CD14-positive monocyte (primary cell): Measurements from ENCODE around the gene IST1. TPM values are rescaled to one million over a fixed set of nuclear protein-coding genes. Genes with fewer than 3 reads are reported as not detected.

Experiments used
- DNase-seq, 3 donors: peaks; one replicate each; pipeline ENCODE4 v3.0.0-alpha.2; 2011 to 2022
- H2AFZ ChIP-seq: 2 replicates; pipeline ENCODE4 v1.6.0; 2012; ENCODE audit warnings: mild to moderate bottlenecking, low read depth, low read length, inconsistent platforms; ENCODE audit not compliant: insufficient read depth, poor library complexity, severe bottlenecking
- H3K27ac ChIP-seq, 2 donors: 1 replicate in 1 of 2; 2 replicates in 1 of 2; pipeline ENCODE4 v1.5.1; 2012 to 2013; ENCODE audit warnings: low read length in 2 of 2, control low read depth in 1 of 2, inconsistent platforms in 1 of 2, low read depth in 1 of 2, mild to moderate bottlenecking in 1 of 2
- H3K27me3 ChIP-seq, 2 donors: one replicate each; pipeline versions ENCODE4 v1.6.0 to v1.6.1; 2011 to 2013; ENCODE audit warnings: low read length in 2 of 2; ENCODE audit not compliant: control insufficient read depth in 2 of 2, insufficient read depth in 2 of 2
- H3K36me3 ChIP-seq, 2 donors: replicated peaks in 1 of 2; 1 replicate in 1 of 2; 2 replicates in 1 of 2; pipeline versions ENCODE4 v1.5.1 to v1.6.1; 2012 to 2013; ENCODE audit warnings: low read length in 2 of 2, control low read depth in 1 of 2, inconsistent platforms in 1 of 2, mild to moderate bottlenecking in 1 of 2; ENCODE audit not compliant: insufficient read depth in 2 of 2, control insufficient read depth in 1 of 2
- H3K4me1 ChIP-seq, 2 donors: 1 replicate in 1 of 2; 2 replicates in 1 of 2; pipeline versions ENCODE4 v1.5.1 to v1.6.1; 2012 to 2013; ENCODE audit warnings: low read length in 2 of 2, control low read depth in 1 of 2, inconsistent platforms in 1 of 2, mild to moderate bottlenecking in 1 of 2, moderate library complexity in 1 of 2; ENCODE audit not compliant: insufficient read depth in 2 of 2, control insufficient read depth in 1 of 2
- H3K4me2 ChIP-seq: replicated peaks from 2 replicates; pipeline ENCODE3; 2012; ENCODE audit warnings: low read length, moderate library complexity, mild to moderate bottlenecking; ENCODE audit not compliant: poor library complexity, severe bottlenecking; ENCODE audit errors: extremely low read depth
- H3K4me3 ChIP-seq, 3 experiments: fragments of 200-600 bp in 1 of 3; sonication (generic) in 1 of 3; replicated peaks in 1 of 3; 1 replicate in 2 of 3; 2 replicates in 1 of 3; pipeline ENCODE4 v1.5.1; 2011 to 2013; ENCODE audit warnings: low read length in 3 of 3, mild to moderate bottlenecking in 3 of 3, control low read depth in 2 of 3, low read depth in 2 of 3, inconsistent platforms in 1 of 3, moderate library complexity in 1 of 3
- H3K79me2 ChIP-seq: 2 replicates; pipeline ENCODE4 v1.6.0; 2012; ENCODE audit warnings: mild to moderate bottlenecking, control low read depth, inconsistent platforms, low read length, moderate library complexity; ENCODE audit not compliant: insufficient read depth
- H3K9ac ChIP-seq: 2 replicates; pipeline ENCODE4 v1.6.0; 2017; ENCODE audit warnings: low read length, mild to moderate bottlenecking; ENCODE audit not compliant: insufficient read depth, poor library complexity, severe bottlenecking
- H3K9me3 ChIP-seq, 2 donors: replicated peaks in 1 of 2; 1 replicate in 1 of 2; 2 replicates in 1 of 2; pipeline versions ENCODE4 v1.5.1 to v1.6.1; 2012 to 2013; ENCODE audit warnings: low read length in 2 of 2, control low read depth in 1 of 2; ENCODE audit not compliant: control insufficient read depth in 1 of 2, insufficient read depth in 1 of 2
- H4K20me1 ChIP-seq: 2 replicates; pipeline ENCODE4 v1.6.0; 2012; ENCODE audit warnings: mild to moderate bottlenecking, low read length, control low read depth, moderate library complexity; ENCODE audit not compliant: insufficient read depth
- H3K27ac Mint-ChIP-seq, 7 donors: one replicate each; pipeline ENCODE4 v1.8.0; 2020; ENCODE audit warnings: mild to moderate bottlenecking in 7 of 7, mixed read lengths in 7 of 7, moderate library complexity in 6 of 7, inconsistent platforms in 2 of 7
- H3K27me3 Mint-ChIP-seq, 3 donors: one replicate each; pipeline ENCODE4 v1.8.0; 2021 to 2022; ENCODE audit warnings: low read depth in 3 of 3, mild to moderate bottlenecking in 3 of 3, mixed read lengths in 3 of 3, moderate library complexity in 3 of 3, inconsistent platforms in 1 of 3
- H3K36me3 Mint-ChIP-seq, 2 donors: one replicate each; pipeline ENCODE4 v1.8.0; 2020; ENCODE audit warnings: mixed read lengths in 2 of 2, inconsistent platforms in 1 of 2, mild to moderate bottlenecking in 1 of 2
- H3K4me1 Mint-ChIP-seq: one replicate; pipeline ENCODE4 v1.8.0; 2020; ENCODE audit warnings: mild to moderate bottlenecking, mixed read lengths
- H3K4me3 Mint-ChIP-seq, 2 donors: one replicate each; pipeline ENCODE4 v1.8.0; 2020; ENCODE audit warnings: mild to moderate bottlenecking in 2 of 2, mixed read lengths in 2 of 2, moderate library complexity in 1 of 2
- H3K9me3 Mint-ChIP-seq, 7 donors: one replicate each; pipeline ENCODE4 v1.8.0; 2020 to 2022; ENCODE audit warnings: mixed read lengths in 7 of 7, mild to moderate bottlenecking in 6 of 7, moderate library complexity in 6 of 7, inconsistent platforms in 2 of 7
- CTCF ChIP-seq: fragments of 200-600 bp; IDR thresholded peaks from one replicate; pipeline ENCODE4 v1.8.0; 2022; ENCODE audit warnings: antibody characterized with exemption, mild to moderate bottlenecking
- WGBS: methylation state at CpG from one replicate; pipeline ENCODE4 v1.1.5; 2013; ENCODE audit warnings: missing lambda C conversion rate; ENCODE audit not compliant: insufficient coverage; 5-methylcytosine and 5-hydroxymethylcytosine counted together
- intact Hi-C, 2 donors: fragments of 100-400 bp; cut with micrococcal nuclease; formaldehyde crosslinking; loops; one replicate each; pipeline versions ENCODE4 v1.15.0 to v1.15.1; 2023
- polyA plus RNA-seq, 3 donors: library from polyadenylated mRNA; depleted of rRNA in 1 of 3; unstranded in 2 of 3; stranded (reverse) in 1 of 3; fragments of 300-500 nt in 2 of 3; fragments of >200 nt in 1 of 3; fragmentation: Illumina TruSeq in 2 of 3; gene quantifications; 1 replicate in 2 of 3; 2 replicates in 1 of 3; pipeline ENCODE4 v1.2.3, GENCODE V29; 2012 to 2021

Gene IST1
- polyA plus RNA-seq, 3 donors: 81.3 to 233 (median 102) TPM

- H3K4me3 ChIP-seq: peak overlapping the region; percentile 68 to 98 (median 78)
- Mint-ChIP-seq H3K9me3 (no peaks in the 10 kb centered on the region), H3K4me3 (peak overlapping the region; percentile 98 to 99), H3K27me3 (peaks cover 0 to 1% (median 0%) of the 10 kb centered on the region in 3 donors), H3K27ac (peak overlapping the region; percentile 96 to 99 (median 99)), H3K4me1 (peaks cover 34% of the 10 kb centered on the region), H3K36me3 (peaks cover 2 to 6% of the 10 kb centered on the region in 2 donors)
- no peaks in the 10 kb centered on the region for H3K27me3 ChIP-seq
- H2AFZ ChIP-seq: peak overlapping the region; percentile 87
- H4K20me1 ChIP-seq: peaks cover 31% of the 10 kb centered on the region
- intact Hi-C loops: loop anchor here in 1 of 2 donors (2.0 to 10.0 kb wide), 2 partner anchors 86 to 200 kb away; partner anchors contain the start of genes AP1G1, DHX38 and TXNL4B
- H3K4me1 ChIP-seq: peaks cover 21 to 43% of the 10 kb centered on the region in 2 donors
- WGBS: 0% methylated on average over 24 of the region's 31 CpGs
- H3K36me3 ChIP-seq: no peaks in the 10 kb centered on the region
- peak overlapping the region; percentile 91 to 93 for H3K27ac ChIP-seq
- peak; percentile 31 to 75 (median 72) for DNase-seq
- TF ChIP-seq CTCF: no peak
- H3K4me2 ChIP-seq: peak overlapping the region; percentile 88
- H3K9me3 ChIP-seq: no peaks in the 10 kb centered on the region
- H3K79me2 ChIP-seq: peaks cover 57% of the 10 kb centered on the region
- H3K9ac ChIP-seq: peak overlapping the region; percentile 91
These were observed 956 bp upstream of the IST1 start for GRCh38 chr16:71894229-71894920.

GRCh38 chr16:71895679-71896365, 491 bp downstream of the IST1 start:
- Histone ChIP-seq H3K4me3 (peak overlapping the region; percentile 68 to 98 (median 78)), H3K27me3 (no peaks in the 10 kb centered on the region), H4K20me1 (peaks cover 45% of the 10 kb centered on the region), H3K4me1 (peaks cover 30 to 57% of the 10 kb centered on the region in 2 donors), H3K9me3 (no peaks in the 10 kb centered on the region), H2AFZ (peak overlapping the region; percentile 87), H3K79me2 (peaks cover 72% of the 10 kb centered on the region), H3K9ac (peak overlapping the region; percentile 91), H3K36me3 (no peaks in the 10 kb centered on the region), H3K4me2 (peak overlapping the region; percentile 88), H3K27ac (peak overlapping the region; percentile 91 to 93)
- no peaks in the 10 kb centered on the region for H3K9me3 Mint-ChIP-seq
- peak overlapping the region; percentile 98 to 99 for H3K4me3 Mint-ChIP-seq
- peaks cover 40% of the 10 kb centered on the region for H3K4me1 Mint-ChIP-seq
- peak overlapping the region; percentile 96 to 99 (median 99) for H3K27ac Mint-ChIP-seq
- WGBS: 0% methylated on average over 33 of the region's 44 CpGs
- H3K36me3 Mint-ChIP-seq: peaks cover 2 to 6% of the 10 kb centered on the region in 2 donors
- DNase-seq: peak in 1 of 3 donors; percentile 28
- no peaks in the 10 kb centered on the region for H3K27me3 Mint-ChIP-seq
- intact Hi-C loops: loop anchor here (2.0 to 10.0 kb wide), 4 partner anchors 49 to 199 kb away; partner anchors contain the start of genes AP1G1 (in 2 of the 2), ATXN1L (in 1 of the 2), DHX38 (in 1 of the 2) and TXNL4B (in 1 of the 2)
- no peak for TF ChIP-seq CTCF
